Activated CD8-positive, alpha-beta memory T cell treated with anti-CD3 and anti-CD28 coated beads, Interleukin-2, amount 50 U/mL, for 24 hours (primary cell): ENCODE data around the gene ZC3H18.

Experiments
- DNase-seq: peaks from one replicate; pipeline ENCODE4 v3.0.0-alpha.2; 2020; ENCODE audit errors: extremely low read depth

The ZC3H18 gene

GRCh38 chr16:88532434-88533241 is 37.6 kb upstream of the ZC3H18 start:
- DNase-seq, result no peak

- DNase-seq, result no peak
Measured at GRCh38 chr16:88533381-88533917, 36.8 kb upstream of the ZC3H18 start.

- DNase-seq, result peak; percentile 28
Measured at GRCh38 chr16:88533932-88534637, 36.1 kb upstream of the ZC3H18 start.

GRCh38 chr16:88534638-88535190 is 35.5 kb upstream of the ZC3H18 start:
- no peak for DNase-seq

- no peak for DNase-seq
Measured at GRCh38 chr16:88535191-88535856, 34.9 kb upstream of the ZC3H18 start.

- DNase-seq, result no peak
Measured at GRCh38 chr16:88535857-88536222, 34.4 kb upstream of the ZC3H18 start.

GRCh38 chr16:88536510-88536909 is 33.7 kb upstream of the ZC3H18 start:
- DNase-seq, result no peak

- no peak for DNase-seq
Measured at GRCh38 chr16:88536971-88537751, 33.0 kb upstream of the ZC3H18 start.

- no peak for DNase-seq
Measured at GRCh38 chr16:88537859-88538258, 32.3 kb upstream of the ZC3H18 start.

- DNase-seq, result no peak
Measured at GRCh38 chr16:88538366-88539060, 31.7 kb upstream of the ZC3H18 start.

- DNase-seq, result no peak
Measured at GRCh38 chr16:88539261-88539651, 30.9 kb upstream of the ZC3H18 start.

GRCh38 chr16:88539652-88540345 is 30.4 kb upstream of the ZC3H18 start:
- no peak for DNase-seq

GRCh38 chr16:88540346-88540977 is 29.7 kb upstream of the ZC3H18 start:
- no peak for DNase-seq

GRCh38 chr16:88541831-88542616 is 28.2 kb upstream of the ZC3H18 start:
- no peak for DNase-seq

- no peak for DNase-seq
Measured at GRCh38 chr16:88543230-88543813, 26.9 kb upstream of the ZC3H18 start.

GRCh38 chr16:88545781-88546180 is 24.4 kb upstream of the ZC3H18 start:
- DNase-seq, result no peak

- no peak for DNase-seq
Measured at GRCh38 chr16:88548131-88548874, 21.9 kb upstream of the ZC3H18 start.

- no peak for DNase-seq
Measured at GRCh38 chr16:88548985-88549384, 21.2 kb upstream of the ZC3H18 start.
